GM21515 (cell line): ENCODE results near the gene CP.
"Not testable (repeated sequence)": the region's sequence is repeated elsewhere in the genome, so short reads cannot be mapped to it uniquely, and the experiment has no call there.

Experiments
- ATAC-seq: cut with Tn5 transposase; IDR thresholded peaks from one replicate; pipeline ENCODE4 v1.9.1; 2021; ENCODE audit not compliant: unreplicated experiment

The CP gene

GRCh38 chr3:149221783-149222517, at the start of gene CP:
TSS of gene CP (minus strand) at chr3:149221829. CDS start at chr3:149221792, 37 bp downstream.
- ATAC-seq = no peak

- no peak for ATAC-seq
Measured at GRCh38 chr3:149270180-149270579, 48.6 kb upstream of the CP start.

DNA sequence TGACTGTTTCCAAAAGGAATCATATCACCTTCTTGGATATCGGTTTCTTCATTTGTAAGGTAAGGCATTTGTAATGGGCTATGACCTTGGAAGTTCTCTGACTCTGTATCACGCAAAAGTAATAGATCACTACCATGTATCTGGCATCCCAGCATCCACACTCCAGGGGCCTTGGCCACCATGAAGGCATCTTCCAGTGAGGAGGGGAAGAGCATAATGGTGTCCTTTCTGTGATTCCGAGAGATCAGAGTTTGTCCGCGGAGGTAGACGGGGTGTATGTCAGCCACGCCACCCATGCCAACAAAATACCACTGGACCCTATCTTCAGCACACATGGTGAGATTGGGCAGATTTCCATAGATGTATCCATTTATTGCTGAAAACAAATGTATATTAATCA, 48.1 kb upstream of the CP start:
- no peak for ATAC-seq

DNA sequence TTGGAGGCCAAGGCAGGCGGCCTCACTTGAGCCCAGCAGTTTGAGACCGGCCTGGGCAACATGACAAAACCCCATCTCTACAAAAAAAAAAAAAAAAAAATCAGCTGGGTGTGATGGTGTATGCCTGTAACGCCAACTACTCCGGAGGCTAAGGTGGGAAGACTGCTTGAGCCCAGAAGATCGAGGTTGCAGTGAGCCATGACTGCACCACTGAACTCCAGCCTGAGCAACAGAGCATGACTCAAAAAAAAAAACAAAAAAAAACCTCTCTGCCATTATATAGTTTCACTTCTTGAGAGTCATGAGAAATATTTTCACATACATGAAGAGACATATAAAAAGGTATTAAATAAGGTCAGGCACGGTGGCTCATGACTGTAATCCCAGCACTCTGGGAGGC, 45.9 kb upstream of the CP start:
- peak; percentile 68 for ATAC-seq

DNA sequence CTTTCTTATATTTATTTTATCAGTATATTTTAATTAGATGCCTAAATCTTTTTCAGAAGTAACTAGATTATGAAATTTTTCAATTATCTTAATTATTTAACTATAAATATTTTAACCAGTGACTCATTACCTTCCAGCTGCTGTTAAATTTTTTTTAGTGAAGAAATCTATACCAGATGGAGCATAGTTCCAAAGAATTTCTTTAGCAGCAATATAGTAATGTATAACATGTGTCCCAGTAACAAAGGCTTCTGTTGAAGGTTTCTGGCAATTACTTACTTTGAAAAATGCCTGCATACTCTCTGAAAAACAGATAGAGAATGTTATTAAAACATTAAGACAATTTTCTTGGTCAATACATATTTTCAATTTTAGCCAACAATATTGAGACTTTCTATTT, 45.1 kb upstream of the CP start:
- no peak for ATAC-seq

DNA sequence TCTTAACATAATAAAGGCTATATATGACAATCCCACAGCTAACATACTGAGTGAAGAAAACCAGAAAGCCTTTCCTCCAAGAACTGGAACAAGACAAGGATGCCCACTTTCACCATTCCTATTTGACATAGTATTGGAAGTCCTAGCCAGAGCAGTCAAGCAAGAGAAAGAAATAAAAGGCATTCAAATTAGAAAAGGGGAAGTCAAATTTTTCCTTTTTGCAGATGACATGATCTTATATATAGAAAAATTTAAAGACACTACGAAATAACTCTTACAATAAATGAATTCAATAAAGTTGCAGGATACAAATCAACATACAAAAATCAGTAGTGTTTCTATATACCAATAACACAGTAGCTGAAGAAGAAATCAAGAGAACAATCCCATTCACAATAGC, 42.2 kb upstream of the CP start:
- no peak for ATAC-seq

- ATAC-seq = no peak
Measured at GRCh38 chr3:149258714-149259113, 37.1 kb upstream of the CP start.

GRCh38 chr3:149258298-149258697, 36.7 kb upstream of the CP start:
- ATAC-seq = no peak

DNA sequence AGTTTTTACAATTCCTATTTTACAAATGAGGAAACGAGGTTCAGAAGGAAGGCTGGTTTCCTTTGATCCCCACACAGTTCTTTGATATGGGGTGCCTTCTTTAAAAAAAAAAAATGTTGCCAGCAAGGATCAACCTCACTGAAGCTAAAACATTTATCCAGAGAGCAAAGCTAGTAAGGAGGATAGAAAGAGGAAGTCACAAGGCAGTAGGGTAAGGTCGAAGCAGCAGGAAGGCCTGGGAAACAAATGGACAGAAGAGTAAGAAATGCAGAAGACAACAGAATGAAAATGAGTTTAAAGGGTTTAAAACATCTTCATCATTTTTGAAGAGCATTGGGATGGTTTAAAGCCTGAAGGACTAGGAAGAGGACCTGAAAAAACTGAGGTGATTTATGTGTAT, 30.6 kb upstream of the CP start:
- no peak for ATAC-seq

- no peak for ATAC-seq
Measured at GRCh38 chr3:149251186-149251585, 29.6 kb upstream of the CP start.

DNA sequence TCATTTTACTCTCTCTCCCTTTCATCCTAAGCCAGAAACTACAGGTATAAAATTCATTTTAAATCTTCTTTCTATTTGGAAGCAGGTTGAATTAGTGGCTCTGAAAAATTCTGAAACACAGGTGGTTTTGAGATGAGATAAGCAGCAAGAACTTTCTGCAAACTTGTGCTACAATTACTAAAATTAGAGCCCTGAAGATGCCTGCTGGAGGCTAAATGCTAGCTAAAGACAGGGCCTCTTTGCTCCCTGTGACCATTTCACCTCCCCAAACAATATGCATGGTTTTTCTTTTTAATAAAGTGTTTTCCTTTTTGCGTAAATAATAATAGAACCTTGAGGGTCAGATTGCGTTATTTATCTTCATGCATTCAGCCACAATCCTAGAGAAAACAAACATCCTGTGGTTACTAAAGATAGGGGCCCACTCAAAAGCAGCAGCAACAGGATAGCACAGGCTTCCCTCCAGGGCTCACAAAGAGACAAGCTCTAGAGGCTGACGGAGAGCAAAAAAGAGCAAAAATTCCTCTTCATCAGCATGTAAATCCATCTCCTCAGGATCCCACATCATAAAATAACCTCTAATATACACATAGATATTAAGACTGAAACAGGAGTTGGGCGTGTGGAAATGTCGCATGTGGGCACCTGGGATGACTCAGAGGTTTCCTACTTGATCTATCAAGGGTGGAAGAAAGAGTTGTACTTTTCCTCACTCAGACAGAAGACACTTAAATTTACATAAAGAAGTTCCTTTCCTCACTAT, 26.5 kb upstream of the CP start:
- ATAC-seq = peak; percentile 40

- no peak for ATAC-seq
Measured at GRCh38 chr3:149247008-149247710, 25.5 kb upstream of the CP start.

- peak; percentile 83 for ATAC-seq
Measured at GRCh38 chr3:149245738-149246451, 24.3 kb upstream of the CP start.

- peak; percentile 28 for ATAC-seq
Measured at GRCh38 chr3:149243540-149243939, 21.9 kb upstream of the CP start.

GRCh38 chr3:149239357-149239936, 17.8 kb upstream of the CP start:
- no peak for ATAC-seq

GRCh38 chr3:149238268-149238667, 16.6 kb upstream of the CP start:
- not testable (repeated sequence) for ATAC-seq

DNA sequence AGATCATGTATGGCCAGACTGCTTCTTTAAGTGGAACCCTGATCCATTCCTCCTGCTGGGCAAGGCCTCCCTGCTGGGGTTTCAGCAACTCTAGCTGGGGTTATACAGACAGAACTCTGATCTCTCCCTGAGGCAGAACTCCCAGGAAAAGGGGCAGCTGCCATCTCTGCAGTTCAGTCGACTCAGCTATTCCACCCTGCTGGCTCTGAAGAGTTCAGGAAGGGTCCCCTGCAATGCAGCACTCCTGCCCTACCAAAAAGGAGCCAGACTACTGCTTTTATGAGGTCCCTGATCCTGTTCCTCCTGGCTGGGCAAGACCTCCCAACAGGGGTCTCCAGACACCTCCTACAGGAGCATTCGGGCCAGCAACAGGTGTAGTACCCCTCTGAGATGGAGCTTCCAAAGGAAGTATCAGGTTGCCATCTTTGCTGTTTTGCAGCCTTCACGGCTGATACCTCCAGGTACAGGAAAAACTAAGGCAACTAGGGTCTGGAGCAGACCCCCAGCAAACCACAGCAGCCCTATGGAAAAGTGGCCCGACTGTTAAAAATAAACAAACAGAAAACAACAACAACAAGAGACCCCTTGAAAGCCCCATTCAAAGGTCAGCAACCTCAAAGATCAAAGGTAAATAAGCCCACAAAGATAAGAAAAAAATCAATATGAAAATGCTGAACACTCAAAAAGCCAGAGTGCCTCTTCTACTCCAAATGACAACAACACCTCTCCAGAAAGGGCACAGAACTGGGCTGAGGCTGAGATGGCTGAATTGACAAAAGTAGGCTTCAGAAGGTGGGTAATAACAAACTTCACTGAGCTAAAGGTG, 14.2 kb upstream of the CP start:
- ATAC-seq = no peak

GRCh38 chr3:149234671-149235245, 13.1 kb upstream of the CP start:
- no peak for ATAC-seq

- no peak for ATAC-seq
Measured at GRCh38 chr3:149233323-149233722, 11.7 kb upstream of the CP start.

DNA sequence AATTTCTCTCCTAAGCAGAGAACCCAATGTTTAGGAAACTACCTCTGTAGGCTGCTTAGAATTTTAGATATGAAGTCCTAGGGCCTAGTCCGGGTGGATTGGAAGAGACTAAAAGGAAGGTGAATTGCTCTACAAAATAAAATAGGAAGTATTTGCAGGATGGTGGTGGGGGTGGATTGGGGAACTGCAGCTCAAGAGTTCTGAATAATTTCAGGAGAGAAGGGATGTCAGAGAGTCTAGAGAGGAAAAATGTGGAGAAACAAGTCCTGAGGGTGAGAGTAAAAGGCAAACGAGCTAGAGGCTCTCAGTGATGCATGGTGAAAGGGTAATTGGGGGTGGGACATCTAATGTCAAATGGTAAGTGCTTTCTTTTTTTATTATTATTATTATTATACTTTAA, 10.2 kb upstream of the CP start:
- no peak for ATAC-seq
